ENCODE measurements around the gene EML3. TPM values are rescaled to one million over a fixed set of nuclear protein-coding genes. Genes with fewer than 3 reads are reported as not detected.

EML3 gene
- total and polyA plus RNA-seq, 11 donors = 8.8 to 40.9 (median 15.3) TPM

GRCh38 chr11:62580959-62581715, 31.4 kb downstream of the EML3 start:
- 80 to 86% (median 83%) methylated on average over 18 of the region's 18 CpGs for WGBS, 4 donors
- TF ChIP-seq, protein P1, sequence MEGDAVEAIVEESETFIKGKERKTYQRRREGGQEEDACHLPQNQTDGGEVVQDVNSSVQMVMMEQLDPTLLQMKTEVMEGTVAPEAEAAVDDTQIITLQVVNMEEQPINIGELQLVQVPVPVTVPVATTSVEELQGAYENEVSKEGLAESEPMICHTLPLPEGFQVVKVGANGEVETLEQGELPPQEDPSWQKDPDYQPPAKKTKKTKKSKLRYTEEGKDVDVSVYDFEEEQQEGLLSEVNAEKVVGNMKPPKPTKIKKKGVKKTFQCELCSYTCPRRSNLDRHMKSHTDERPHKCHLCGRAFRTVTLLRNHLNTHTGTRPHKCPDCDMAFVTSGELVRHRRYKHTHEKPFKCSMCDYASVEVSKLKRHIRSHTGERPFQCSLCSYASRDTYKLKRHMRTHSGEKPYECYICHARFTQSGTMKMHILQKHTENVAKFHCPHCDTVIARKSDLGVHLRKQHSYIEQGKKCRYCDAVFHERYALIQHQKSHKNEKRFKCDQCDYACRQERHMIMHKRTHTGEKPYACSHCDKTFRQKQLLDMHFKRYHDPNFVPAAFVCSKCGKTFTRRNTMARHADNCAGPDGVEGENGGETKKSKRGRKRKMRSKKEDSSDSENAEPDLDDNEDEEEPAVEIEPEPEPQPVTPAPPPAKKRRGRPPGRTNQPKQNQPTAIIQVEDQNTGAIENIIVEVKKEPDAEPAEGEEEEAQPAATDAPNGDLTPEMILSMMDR (IDR thresholded peaks at IDR 0.05) = no peak
- TF ChIP-seq POLR2A (IDR thresholded peaks at IDR 0.05) = no peak
- Histone ChIP-seq H3K36me3 (peaks cover 0 to 97% (median 74%) of the 10 kb centered on the region in 9 donors), H3K4me1 (peaks cover 0 to 20% (median 4%) of the 10 kb centered on the region in 12 donors), H3K27me3 (no peaks in the 10 kb centered on the region), H3K4me3 (no peak overlapping the region), H3K9me3 (no peaks in the 10 kb centered on the region), H3K27ac (no peak overlapping the region)
- intact Hi-C loops (cut with DNase I) = no loop called here
- ATAC-seq = no peak
- DNase-seq = peak in 1 of 5 donors; percentile 17

DNA sequence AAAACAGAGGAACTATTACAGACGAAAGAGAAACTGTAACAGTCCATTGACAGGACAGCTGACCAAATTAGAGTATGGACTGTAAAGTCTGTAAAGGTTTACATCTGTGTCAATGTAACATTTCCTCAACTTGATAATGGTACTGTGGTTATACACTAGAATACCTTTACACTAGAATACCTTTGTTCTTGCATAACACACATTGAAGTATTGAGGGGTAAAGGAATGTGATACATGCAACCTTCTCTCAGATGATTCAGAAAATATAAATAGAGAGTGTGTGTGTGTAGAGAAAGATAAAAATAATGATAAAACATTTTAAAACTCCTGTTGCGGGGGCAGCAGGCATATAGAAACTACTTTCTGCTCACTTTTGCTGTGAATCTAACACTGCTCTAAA, 33.3 kb downstream of the EML3 start:
- no peak overlapping the region for H3K4me3 ChIP-seq
- peak overlapping the region in 3 of 12 donors; percentile 69 to 84 (median 76) for H3K27ac ChIP-seq
- ATAC-seq (no peak), DNase-seq (no peak)
- TF ChIP-seq POLR2A (IDR thresholded peaks at IDR 0.05) = no peak
- TF ChIP-seq, protein P1 (IDR thresholded peaks at IDR 0.05) = no peak
- H3K4me1 ChIP-seq = peaks cover 0 to 39% (median 20%) of the 10 kb centered on the region in 12 donors
- intact Hi-C loops (cut with DNase I) = no loop called here
- peaks cover 0 to 85% (median 66%) of the 10 kb centered on the region in 9 donors for H3K36me3 ChIP-seq
- H3K27me3 ChIP-seq = no peaks in the 10 kb centered on the region
- WGBS, 4 donors = 93 to 95% (median 94%) methylated on average over 2 of the region's 2 CpGs
- H3K9me3 ChIP-seq = no peaks in the 10 kb centered on the region

DNA sequence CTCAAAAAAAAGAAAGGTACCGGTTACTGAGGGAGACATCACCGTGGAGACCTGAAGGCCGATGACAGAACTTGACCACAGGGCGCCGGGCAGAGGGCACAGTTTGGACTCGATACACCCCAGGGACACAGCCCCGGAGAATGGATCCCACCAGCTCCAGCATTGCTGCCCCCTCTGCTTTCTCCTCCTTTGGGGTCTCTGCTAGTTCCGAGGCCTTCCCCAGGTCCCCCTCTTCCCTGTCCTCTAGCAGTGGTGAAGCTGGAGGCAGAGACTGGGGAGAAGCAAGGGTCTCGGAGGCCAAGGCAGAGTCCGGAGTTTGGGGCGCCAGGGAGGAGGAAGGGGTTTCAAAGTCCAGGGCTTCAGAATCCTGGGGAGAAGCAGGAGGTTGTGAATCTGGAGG, 34.0 kb downstream of the EML3 start:
- intact Hi-C loops (cut with DNase I) = no loop called here
- Histone ChIP-seq H3K4me3 (no peak overlapping the region), H3K27me3 (no peaks in the 10 kb centered on the region), H3K4me1 (peaks cover 0 to 40% (median 20%) of the 10 kb centered on the region in 12 donors), H3K36me3 (peaks cover 0 to 79% (median 60%) of the 10 kb centered on the region in 9 donors), H3K27ac (peak overlapping the region in 9 of 12 donors; percentile 9 to 95 (median 84)), H3K9me3 (no peaks in the 10 kb centered on the region)
- no peak for TF ChIP-seq POLR2A (IDR thresholded peaks at IDR 0.05)
- TF ChIP-seq, protein P1 (IDR thresholded peaks at IDR 0.05) = no peak
- DNase-seq = no peak
- ATAC-seq = no peak
- WGBS, 4 donors = 97 to 100% (median 98%) methylated on average over 11 of the region's 11 CpGs

GRCh38 chr11:62577046-62577714, 35.4 kb downstream of the EML3 start:
- peak overlapping the region in 6 of 12 donors; percentile 14 to 88 (median 74) for H3K4me3 ChIP-seq
- H3K27ac ChIP-seq = peak overlapping the region; percentile 68 to 98 (median 90)
- no peaks in the 10 kb centered on the region for H3K9me3 ChIP-seq
- TF ChIP-seq POLR2A (IDR thresholded peaks at IDR 0.05) = no peak
- TF ChIP-seq, protein P1 (IDR thresholded peaks at IDR 0.05) = no peak
- 50 to 67% (median 59%) methylated on average over 12 of the region's 12 CpGs for WGBS, 4 donors
- peaks cover 0 to 72% (median 58%) of the 10 kb centered on the region in 9 donors for H3K36me3 ChIP-seq
- intact Hi-C loops (cut with DNase I) = no loop called here
- ATAC-seq = peak in 3 of 4 donors; percentile 4 to 58 (median 8)
- no peaks in the 10 kb centered on the region for H3K27me3 ChIP-seq
- H3K4me1 ChIP-seq = peaks cover 6 to 48% (median 27%) of the 10 kb centered on the region in 12 donors
- peak in 4 of 5 donors; percentile 57 to 78 (median 76) for DNase-seq
